Activated CD4-positive, alpha-beta T cell treated with anti-CD3 and anti-CD28 coated beads, Interleukin-2, amount 10 ng/mL, durations not matched to agents 7 days and 5 days (primary cell): Measurements from ENCODE around the gene IKZF2. TPM values are rescaled to one million over a fixed set of nuclear protein-coding genes. Genes with fewer than 3 reads are reported as not detected.
A peak's percentile ranks its signal among the peaks of the same experiment; 100 is the strongest.

Source experiments
- CTCF ChIA-PET: fragments of 350-600 bp; sonication (Branson Sonifier 250); formaldehyde crosslinking; loops from one replicate; lab custom pipeline; 2021; ENCODE audit warnings: antibody characterized with exemption; lab: Charles Lee
- POLR2A ChIA-PET: fragments of 350-600 bp; sonication (Branson Sonifier 250); formaldehyde crosslinking; loops from one replicate; lab custom pipeline; 2021; ENCODE audit warnings: antibody characterized with exemption; lab: Charles Lee
- DNase-seq: peaks from one replicate; pipeline ENCODE4 v3.0.0-alpha.2; 2020
- H3K27ac Mint-ChIP-seq: one replicate; pipeline ENCODE4 v1.8.0; 2021; ENCODE audit warnings: mild to moderate bottlenecking, moderate library complexity, mixed read lengths
- H3K27me3 Mint-ChIP-seq: one replicate; pipeline ENCODE4 v1.8.0; 2021; ENCODE audit warnings: mixed read lengths
- H3K36me3 Mint-ChIP-seq: one replicate; pipeline ENCODE4 v1.8.0; 2021; ENCODE audit warnings: low read depth, mixed read lengths
- H3K4me1 Mint-ChIP-seq: one replicate; pipeline ENCODE4 v1.8.0; 2021; ENCODE audit warnings: mixed read lengths
- H3K4me3 Mint-ChIP-seq: one replicate; pipeline ENCODE4 v1.8.0; 2021; ENCODE audit warnings: mild to moderate bottlenecking, moderate library complexity, mixed read lengths
- H3K9me3 Mint-ChIP-seq: one replicate; pipeline ENCODE4 v1.8.0; 2021; ENCODE audit warnings: mixed read lengths
- total RNA-seq, 2 experiments: library from RNA; stranded (reverse); gene quantifications; one replicate each; pipeline ENCODE4 v1.2.3, GENCODE V29; 2021

The IKZF2 gene
- total RNA-seq, 2 experiments from 2014 or later = 5.1 TPM

- Mint-ChIP-seq H3K9me3 (no peaks in the 10 kb centered on the region), H3K4me3 (no peak overlapping the region), H3K4me1 (no peaks in the 10 kb centered on the region), H3K36me3 (no peaks in the 10 kb centered on the region), H3K27ac (no peak overlapping the region), H3K27me3 (peaks cover 2% of the 10 kb centered on the region)
- no peak for DNase-seq
- ChIA-PET CTCF (no interaction called here), POLR2A (no interaction called here)
These were observed 16.0 kb upstream of the IKZF2 start for GRCh38 chr2:213167271-213167930.

DNA sequence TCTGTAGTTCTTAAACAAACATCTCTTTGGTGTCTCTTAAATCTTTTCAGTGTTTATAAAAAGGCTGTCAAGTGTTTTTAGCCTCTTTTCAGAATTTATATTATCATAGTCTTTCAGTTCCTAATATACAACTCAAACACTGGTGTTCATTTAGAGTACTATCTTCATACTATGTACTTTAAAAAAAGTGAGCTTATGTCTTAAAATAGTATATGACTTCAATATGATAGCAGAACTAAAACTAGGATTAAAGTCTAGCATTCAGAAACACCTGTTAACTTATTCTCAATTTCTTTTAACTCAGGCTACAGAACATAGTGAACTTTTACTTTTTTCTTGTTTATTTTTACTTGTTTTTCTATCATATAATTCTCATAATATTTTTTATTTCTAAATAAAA lies 14.7 kb upstream of the IKZF2 start:
- H3K36me3 Mint-ChIP-seq = no peaks in the 10 kb centered on the region
- H3K9me3 Mint-ChIP-seq = no peaks in the 10 kb centered on the region
- H3K27ac Mint-ChIP-seq = no peak overlapping the region
- H3K27me3 Mint-ChIP-seq = no peaks in the 10 kb centered on the region
- no peak overlapping the region for H3K4me3 Mint-ChIP-seq
- ChIA-PET CTCF (no interaction called here), POLR2A (no interaction called here)
- no peaks in the 10 kb centered on the region for H3K4me1 Mint-ChIP-seq
- DNase-seq = no peak

- H3K27me3 Mint-ChIP-seq = no peaks in the 10 kb centered on the region
- H3K4me3 Mint-ChIP-seq = no peak overlapping the region
- no peak overlapping the region for H3K27ac Mint-ChIP-seq
- no peak for DNase-seq
- no peaks in the 10 kb centered on the region for H3K4me1 Mint-ChIP-seq
- ChIA-PET CTCF (no interaction called here), POLR2A (no interaction called here)
- no peaks in the 10 kb centered on the region for H3K36me3 Mint-ChIP-seq
- no peaks in the 10 kb centered on the region for H3K9me3 Mint-ChIP-seq
These were observed 12.9 kb upstream of the IKZF2 start for GRCh38 chr2:213164263-213164662.

DNA sequence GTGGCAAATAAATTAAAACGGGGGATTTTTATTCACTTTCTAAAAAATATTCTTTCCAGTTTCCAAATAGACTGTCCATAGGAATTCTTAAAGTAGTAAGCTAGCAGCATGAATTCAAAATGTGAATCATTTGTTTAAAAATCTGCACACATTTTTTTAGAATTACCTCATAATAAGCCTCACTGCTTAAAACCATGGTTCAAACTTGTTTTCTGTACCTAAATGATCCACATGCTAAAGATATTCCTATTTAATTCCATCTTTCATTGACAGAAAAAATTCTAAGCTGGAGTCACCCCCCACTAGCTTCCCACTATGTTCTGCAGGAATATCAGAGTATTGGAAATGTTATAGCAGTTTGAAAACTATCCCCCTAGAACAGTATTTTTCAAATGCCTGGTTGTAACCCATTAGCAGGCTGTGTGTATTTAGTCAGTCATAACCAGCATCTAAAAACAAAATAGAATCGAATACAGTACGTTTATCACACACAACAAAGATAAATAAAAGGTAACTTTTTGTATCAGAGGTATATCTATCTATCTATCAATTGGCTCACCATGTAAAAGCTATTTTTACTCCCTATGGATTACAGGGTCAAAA lies 11.2 kb upstream of the IKZF2 start:
- H3K4me1 Mint-ChIP-seq = no peaks in the 10 kb centered on the region
- no peak for DNase-seq
- H3K27ac Mint-ChIP-seq = no peak overlapping the region
- no peaks in the 10 kb centered on the region for H3K27me3 Mint-ChIP-seq
- no peaks in the 10 kb centered on the region for H3K9me3 Mint-ChIP-seq
- POLR2A ChIA-PET = no interaction called here
- H3K36me3 Mint-ChIP-seq = no peaks in the 10 kb centered on the region
- H3K4me3 Mint-ChIP-seq = no peak overlapping the region
- CTCF ChIA-PET = no interaction called here

DNA sequence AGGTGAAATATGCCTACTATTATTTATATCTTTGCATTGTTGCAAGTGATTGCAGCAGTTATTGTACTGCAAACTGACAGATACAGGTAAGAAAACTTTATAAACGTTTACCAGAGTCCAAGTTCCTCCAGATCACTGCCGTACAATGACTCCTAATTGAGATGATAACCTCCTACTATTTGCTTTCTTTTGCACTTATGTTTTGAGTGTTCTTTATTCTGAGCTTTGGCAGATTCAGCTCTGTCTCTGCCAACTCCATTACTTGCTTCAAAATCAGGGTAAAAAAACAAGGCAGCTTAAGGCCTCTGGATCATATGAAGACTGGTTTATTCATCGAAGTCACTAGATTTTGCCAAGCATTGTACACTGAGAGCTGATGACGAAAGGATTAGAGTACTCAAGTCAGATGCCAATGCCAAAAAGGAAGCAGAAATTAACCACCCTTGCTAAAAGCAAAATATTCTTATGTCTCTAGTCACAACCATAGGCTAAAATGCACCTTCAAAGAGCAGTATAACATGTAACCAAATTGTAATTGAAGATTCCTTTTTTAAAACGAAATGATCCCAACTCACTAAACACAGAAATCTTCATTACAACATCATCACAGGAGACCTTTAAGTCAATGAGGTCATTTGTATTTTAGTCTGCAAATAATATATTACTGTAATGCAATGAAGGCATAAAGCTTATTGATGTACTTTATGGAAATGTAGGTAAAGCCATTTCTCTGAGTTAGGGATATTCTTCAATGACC lies 10.5 kb upstream of the IKZF2 start:
- DNase-seq = no peak
- ChIA-PET CTCF (no interaction called here), POLR2A (no interaction called here)
- H3K9me3 Mint-ChIP-seq = no peaks in the 10 kb centered on the region
- H3K27ac Mint-ChIP-seq = no peak overlapping the region
- H3K36me3 Mint-ChIP-seq = no peaks in the 10 kb centered on the region
- H3K27me3 Mint-ChIP-seq = peaks cover 3% of the 10 kb centered on the region
- H3K4me3 Mint-ChIP-seq = no peak overlapping the region
- H3K4me1 Mint-ChIP-seq = no peaks in the 10 kb centered on the region

DNA sequence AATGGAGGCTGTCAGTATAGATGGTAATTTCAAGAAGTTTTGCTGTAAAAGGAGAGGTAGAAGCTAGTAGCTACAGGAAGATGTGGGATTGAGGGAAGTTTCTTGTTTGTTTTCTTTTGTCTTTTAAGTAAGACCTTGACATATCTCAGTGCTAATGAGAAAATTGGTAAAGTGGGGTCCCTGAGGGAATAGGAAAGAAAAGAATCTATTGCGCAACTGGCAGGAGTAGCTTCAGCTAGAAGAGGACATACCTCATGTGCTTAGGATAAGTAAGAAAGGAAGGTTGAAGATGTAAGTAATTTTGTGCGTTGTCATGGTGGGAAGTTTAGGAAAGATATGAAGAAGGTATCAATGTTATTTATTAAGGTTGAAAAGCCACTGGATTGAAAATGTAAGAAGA lies 8.4 kb upstream of the IKZF2 start:
- Mint-ChIP-seq H3K27me3 (peaks cover 11% of the 10 kb centered on the region), H3K36me3 (no peaks in the 10 kb centered on the region), H3K27ac (no peak overlapping the region), H3K4me3 (no peak overlapping the region), H3K4me1 (no peaks in the 10 kb centered on the region), H3K9me3 (no peaks in the 10 kb centered on the region)
- no peak for DNase-seq
- CTCF ChIA-PET = interaction anchor here (1.5 kb wide), 1 partner anchor 14 kb away, joined by 3 read pairs; no protein-coding TSS in a partner anchor
- POLR2A ChIA-PET = no interaction called here

GRCh38 chr2:213157242-213157641 lies 5.8 kb upstream of the IKZF2 start:
- POLR2A ChIA-PET = no interaction called here
- peaks cover 9% of the 10 kb centered on the region for H3K4me1 Mint-ChIP-seq
- H3K4me3 Mint-ChIP-seq = no peak overlapping the region
- CTCF ChIA-PET = no interaction called here
- H3K27me3 Mint-ChIP-seq = peaks cover 21% of the 10 kb centered on the region
- H3K36me3 Mint-ChIP-seq = no peaks in the 10 kb centered on the region
- no peak overlapping the region for H3K27ac Mint-ChIP-seq
- DNase-seq = no peak
- H3K9me3 Mint-ChIP-seq = no peaks in the 10 kb centered on the region

GRCh38 chr2:213156717-213157116 lies 5.3 kb upstream of the IKZF2 start:
- H3K36me3 Mint-ChIP-seq = no peaks in the 10 kb centered on the region
- H3K9me3 Mint-ChIP-seq = no peaks in the 10 kb centered on the region
- DNase-seq = no peak
- no peak overlapping the region for H3K27ac Mint-ChIP-seq
- peaks cover 11% of the 10 kb centered on the region for H3K4me1 Mint-ChIP-seq
- H3K4me3 Mint-ChIP-seq = no peak overlapping the region
- CTCF ChIA-PET = no interaction called here
- POLR2A ChIA-PET = no interaction called here
- H3K27me3 Mint-ChIP-seq = peaks cover 24% of the 10 kb centered on the region

- Mint-ChIP-seq H3K27me3 (peaks cover 50% of the 10 kb centered on the region), H3K36me3 (no peaks in the 10 kb centered on the region), H3K27ac (no peak overlapping the region), H3K4me1 (peaks cover 40% of the 10 kb centered on the region), H3K4me3 (peak overlapping the region; percentile 72), H3K9me3 (no peaks in the 10 kb centered on the region)
- no peak for DNase-seq
- ChIA-PET POLR2A (interaction anchor here (0.7 kb wide), 1 partner anchor 413 kb away, joined by 3 read pairs; no protein-coding TSS in a partner anchor), CTCF (interaction anchor here (0.9 kb wide), 1 partner anchor 376 kb away, joined by 3 read pairs; no protein-coding TSS in a partner anchor)
These were observed 1.5 kb upstream of the IKZF2 start for GRCh38 chr2:213152888-213153287.

DNA sequence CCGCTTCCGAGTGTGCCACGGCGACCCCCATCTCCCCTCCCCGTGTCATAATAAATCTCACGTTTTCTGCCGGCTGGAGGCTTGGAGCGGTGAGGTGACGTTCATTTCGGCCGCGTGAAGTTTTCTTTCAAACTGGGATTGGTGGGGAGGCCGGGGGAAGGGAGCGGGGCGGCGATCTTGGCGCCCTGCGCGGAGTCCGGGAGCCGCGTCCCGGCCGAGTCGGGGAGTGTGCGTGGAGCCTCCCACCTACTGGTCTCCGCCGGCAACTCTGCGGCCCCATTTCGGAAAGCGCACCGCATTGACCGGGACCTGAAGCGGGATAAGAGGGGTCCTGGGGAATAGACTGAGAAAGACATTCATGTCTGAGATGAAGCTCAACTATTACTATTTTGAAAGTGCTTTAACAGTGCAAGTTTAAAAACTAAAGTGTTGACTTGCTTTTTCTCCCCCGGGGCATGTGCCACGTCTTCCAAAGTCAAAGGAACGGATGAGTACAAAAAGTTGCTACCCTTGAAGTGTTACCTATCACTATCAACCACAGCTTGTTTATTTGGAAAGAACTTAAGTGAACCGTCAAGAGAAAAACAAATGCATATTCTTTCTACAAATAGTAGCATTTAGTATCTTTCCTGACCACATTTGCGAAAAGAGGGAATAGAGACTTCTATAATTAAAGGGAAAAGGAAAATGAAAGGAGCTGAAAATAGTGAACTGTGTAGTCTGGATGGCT lies 818 bp upstream of the IKZF2 start:
- CTCF ChIA-PET = no interaction called here
- peak overlapping the region; percentile 72 for H3K4me3 Mint-ChIP-seq
- peaks cover 40% of the 10 kb centered on the region for H3K4me1 Mint-ChIP-seq
- H3K27me3 Mint-ChIP-seq = peaks cover 51% of the 10 kb centered on the region
- no peaks in the 10 kb centered on the region for H3K9me3 Mint-ChIP-seq
- no peaks in the 10 kb centered on the region for H3K36me3 Mint-ChIP-seq
- DNase-seq = peak; percentile 26
- POLR2A ChIA-PET = interaction anchor here (0.7 kb wide), 1 partner anchor 413 kb away, joined by 3 read pairs; no protein-coding TSS in a partner anchor
- peak overlapping the region; percentile 48 for H3K27ac Mint-ChIP-seq

- no peaks in the 10 kb centered on the region for H3K36me3 Mint-ChIP-seq
- ChIA-PET POLR2A (no interaction called here), CTCF (interaction anchor here (0.6 kb wide), 1 partner anchor 143 kb away, joined by 5 read pairs; no protein-coding TSS in a partner anchor)
- H3K9me3 Mint-ChIP-seq = no peaks in the 10 kb centered on the region
- peak overlapping the region; percentile 88 for H3K4me3 Mint-ChIP-seq
- peak overlapping the region; percentile 89 for H3K27ac Mint-ChIP-seq
- DNase-seq = no peak
- H3K27me3 Mint-ChIP-seq = peaks cover 43% of the 10 kb centered on the region
- peaks cover 43% of the 10 kb centered on the region for H3K4me1 Mint-ChIP-seq
These were observed 906 bp downstream of the IKZF2 start for GRCh38 chr2:213150315-213151097.

GRCh38 chr2:213149949-213150314 lies 1.5 kb downstream of the IKZF2 start:
- Mint-ChIP-seq H3K4me3 (peak overlapping the region; percentile 88), H3K36me3 (no peaks in the 10 kb centered on the region), H3K4me1 (peaks cover 43% of the 10 kb centered on the region), H3K27me3 (peaks cover 43% of the 10 kb centered on the region), H3K27ac (peak overlapping the region; percentile 85), H3K9me3 (no peaks in the 10 kb centered on the region)
- DNase-seq = no peak
- POLR2A ChIA-PET = interaction anchor here (0.6 kb wide), 1 partner anchor 571 kb away, joined by 3 read pairs; no protein-coding TSS in a partner anchor
- CTCF ChIA-PET = no interaction called here
